Left forelimb (tissue), 1 donor: ENCODE results near the gene RGS14.
"Not testable (repeated sequence)": the region's sequence is repeated elsewhere in the genome, so short reads cannot be mapped to it uniquely, and the experiment has no call there.

Experiments
- DNase-seq: peaks from one replicate; pipeline ENCODE4 v3.0.0-alpha.2; 2018; ENCODE audit warnings: low spot score

RGS14 gene

GRCh38 chr5:177327539-177328522 lies 29.9 kb upstream of the RGS14 start:
- no peak for DNase-seq

GRCh38 chr5:177328545-177329231 lies 29.0 kb upstream of the RGS14 start:
- DNase-seq, result no peak

DNA sequence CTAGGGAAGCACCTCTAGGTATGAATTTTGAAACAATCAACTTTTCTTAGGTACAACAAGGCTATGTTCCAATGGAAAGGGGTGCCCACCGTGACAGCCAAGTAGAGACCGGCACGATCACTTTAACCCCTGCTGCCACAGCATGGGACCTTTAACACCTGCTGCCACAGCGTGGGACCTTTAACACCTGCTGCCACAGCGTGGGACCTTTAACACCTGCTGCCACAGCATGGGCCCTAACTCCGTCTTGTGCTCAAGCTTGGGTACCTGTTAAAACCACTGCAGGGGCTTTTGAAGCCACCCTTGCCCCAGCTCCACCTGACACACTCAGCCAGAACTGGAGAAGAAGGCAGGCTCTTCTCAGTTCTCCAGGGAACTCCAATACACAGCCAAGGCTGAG lies 27.8 kb upstream of the RGS14 start:
- DNase-seq, result no peak

DNA sequence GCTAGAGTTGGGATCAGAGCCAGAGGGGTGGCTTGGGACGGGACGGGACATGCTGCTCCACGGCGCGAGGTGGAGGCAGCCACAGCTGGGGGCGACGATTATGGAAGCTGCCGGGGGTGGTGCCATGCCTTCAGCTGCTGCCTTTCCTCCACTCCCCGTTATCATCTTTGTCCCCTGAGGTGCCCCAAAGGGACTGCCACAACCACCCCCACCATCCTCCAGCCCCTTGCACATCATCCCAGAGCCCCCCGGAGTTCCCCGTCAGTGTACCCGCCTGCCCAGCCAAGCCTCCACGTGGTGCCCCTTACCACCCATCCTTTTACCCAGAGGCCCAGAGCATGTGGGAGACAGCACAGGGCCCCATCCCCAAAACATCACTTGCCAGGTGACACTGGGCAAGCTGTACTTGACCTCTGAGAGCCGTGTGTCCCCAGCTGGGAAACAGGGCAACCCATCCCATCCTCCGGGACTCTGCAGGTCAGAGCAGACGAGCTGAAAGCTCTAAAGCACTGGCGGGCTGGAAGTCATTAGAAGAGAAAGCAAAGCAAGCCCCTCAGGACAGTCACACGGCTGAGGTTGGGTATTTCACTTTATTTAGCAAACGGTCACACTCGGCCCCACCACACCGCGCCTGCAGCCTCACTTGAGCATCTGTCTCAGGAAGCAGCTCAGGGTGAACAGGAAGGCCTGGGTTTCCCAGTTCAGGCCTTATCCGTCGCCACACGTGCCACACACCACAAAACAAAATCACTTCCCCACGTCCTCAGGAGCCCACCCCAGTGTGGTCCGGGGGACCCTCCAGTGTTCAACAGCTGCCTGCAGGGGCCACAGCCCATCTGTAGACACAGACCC lies 26.5 kb upstream of the RGS14 start:
- no peak for DNase-seq

GRCh38 chr5:177332031-177332895 lies 25.5 kb upstream of the RGS14 start:
- no peak for DNase-seq

DNA sequence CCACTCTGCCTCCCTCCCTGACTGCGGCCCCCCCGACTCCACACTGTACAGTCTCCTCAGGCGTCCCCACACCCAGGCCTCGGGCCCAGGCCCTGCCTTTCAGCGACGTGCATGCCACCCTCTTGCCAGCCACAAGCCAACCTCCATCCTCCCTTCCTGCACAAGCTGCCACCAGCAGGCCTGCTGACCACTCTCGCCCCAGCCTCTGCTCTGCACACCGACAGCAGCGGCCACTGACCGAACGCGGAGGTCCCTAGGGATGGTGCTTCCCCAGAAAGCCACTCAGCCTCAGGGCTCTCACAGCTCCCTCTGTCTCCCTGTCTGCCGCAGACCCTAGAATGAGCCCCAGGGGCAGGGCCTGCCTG lies 24.8 kb upstream of the RGS14 start:
- no peak for DNase-seq

GRCh38 chr5:177333420-177334154 lies 24.1 kb upstream of the RGS14 start:
- no peak for DNase-seq

- DNase-seq, result no peak
Observed at GRCh38 chr5:177334155-177334551, 23.6 kb upstream of the RGS14 start.

DNA sequence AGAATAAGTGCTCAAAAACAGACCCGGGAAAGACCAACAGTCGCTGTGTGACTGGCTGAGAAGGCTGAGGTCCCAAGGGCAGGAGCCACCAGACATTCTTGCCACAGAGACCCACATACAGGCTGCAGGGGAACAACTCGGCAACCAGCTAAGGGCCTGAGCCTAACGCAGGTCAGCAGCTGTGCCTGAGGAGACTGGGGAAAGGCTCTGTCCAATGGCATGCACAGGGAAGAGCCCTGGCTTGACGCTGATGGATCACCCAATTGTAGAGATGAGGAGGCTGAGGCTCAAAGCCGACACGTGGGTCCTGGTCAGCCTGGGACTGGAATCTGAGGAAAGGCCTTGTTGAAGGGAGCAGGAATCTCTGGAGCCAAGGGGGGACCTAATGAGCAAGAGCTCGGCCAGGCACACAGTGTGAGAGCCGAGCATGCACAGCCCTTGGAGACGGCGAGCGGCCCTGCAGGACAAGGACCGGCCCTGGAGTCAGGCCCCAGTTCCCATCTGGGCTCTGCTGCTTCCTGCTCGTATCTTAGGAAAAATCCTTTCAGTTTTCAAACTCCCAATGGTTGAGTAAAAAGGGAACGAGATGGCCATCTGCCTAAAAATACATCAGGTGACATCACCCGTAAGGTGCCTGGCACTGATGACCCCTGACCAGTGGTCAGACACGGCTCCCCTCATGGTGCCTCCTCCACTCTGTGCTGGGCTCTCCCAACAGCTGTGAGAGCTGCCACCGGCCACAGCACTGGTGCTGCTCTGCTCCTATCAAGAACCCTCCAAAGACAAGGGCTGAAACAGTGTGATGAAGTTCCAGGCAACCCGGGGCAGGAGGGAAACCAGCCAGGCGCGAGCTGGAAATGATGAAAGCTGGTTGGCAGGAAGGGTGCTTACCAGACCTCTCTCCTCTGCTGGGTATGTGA lies 22.7 kb upstream of the RGS14 start:
- DNase-seq, result no peak

- no peak for DNase-seq
Observed at GRCh38 chr5:177335701-177336065, 22.0 kb upstream of the RGS14 start.

- DNase-seq, result no peak
Observed at GRCh38 chr5:177336112-177336511, 21.6 kb upstream of the RGS14 start.

DNA sequence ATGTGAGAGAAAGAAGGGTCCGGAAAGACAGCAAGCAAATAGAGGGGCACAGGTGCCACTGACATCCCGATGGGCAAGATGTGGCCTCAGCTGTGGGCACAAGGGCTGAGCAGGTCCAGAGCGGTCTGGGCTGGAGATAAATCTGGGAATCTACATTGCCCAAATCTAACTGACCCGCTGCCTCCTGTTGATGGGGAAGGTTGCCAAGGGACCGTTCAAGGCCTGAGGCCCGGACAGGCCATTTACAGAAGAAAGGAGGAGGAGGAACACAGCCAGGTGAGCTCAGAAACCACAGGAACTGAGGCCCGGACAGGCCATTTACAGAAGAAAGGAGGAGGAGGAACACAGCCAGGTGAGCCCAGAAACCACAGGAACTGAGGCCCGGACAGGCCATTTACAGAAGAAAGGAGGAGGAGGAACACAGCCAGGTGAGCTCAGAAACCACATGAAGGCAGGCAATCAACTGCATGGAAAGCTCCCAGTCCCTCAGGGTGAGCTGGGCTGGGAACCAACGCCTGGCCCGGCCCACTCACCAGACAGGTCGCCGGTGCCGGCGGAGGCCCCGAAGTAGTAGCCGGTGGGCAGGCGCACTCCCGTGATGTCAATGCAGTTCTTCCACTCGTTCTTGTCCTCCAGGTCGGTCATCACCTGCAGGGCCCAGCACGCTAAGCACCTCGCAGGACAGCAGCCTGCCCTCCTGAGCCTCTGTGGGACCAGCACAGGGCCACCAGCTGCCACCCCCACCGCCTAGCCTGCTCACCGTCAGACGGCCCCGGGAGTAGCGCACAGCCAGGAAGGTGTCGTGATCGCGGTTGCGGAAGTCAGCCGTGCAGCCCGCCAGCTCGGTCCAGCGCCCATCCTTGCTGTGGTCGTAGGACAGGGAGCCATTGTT lies 20.9 kb upstream of the RGS14 start:
- DNase-seq, result no peak

- DNase-seq, result no peak
Observed at GRCh38 chr5:177338251-177339106, 19.2 kb upstream of the RGS14 start.

DNA sequence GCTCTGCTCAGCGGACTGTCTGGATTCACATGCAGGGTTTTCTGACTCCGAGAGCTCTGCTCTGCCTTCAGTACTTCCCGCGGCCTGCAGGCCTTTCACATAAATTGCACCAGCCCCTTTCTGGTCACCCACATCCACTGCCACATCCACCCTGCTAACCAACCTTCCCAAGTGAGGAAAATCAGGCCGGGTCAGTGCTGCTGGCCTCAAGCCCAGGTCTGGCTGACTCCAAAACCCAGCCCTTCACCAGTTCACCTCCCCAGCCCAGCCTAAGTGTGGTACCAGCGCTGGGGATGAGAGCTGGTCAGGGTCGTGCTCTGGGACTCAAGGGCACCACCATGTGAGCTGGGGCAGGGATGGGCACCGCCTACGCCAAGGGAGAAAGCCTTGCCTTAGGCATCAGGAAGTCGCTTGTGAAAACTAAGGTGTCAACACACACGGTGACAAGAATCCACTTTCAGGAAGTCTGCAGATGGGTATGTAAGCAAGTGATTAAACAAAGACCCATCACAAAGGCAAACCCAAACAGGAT lies 18.6 kb upstream of the RGS14 start:
- DNase-seq, result no peak

GRCh38 chr5:177343000-177343399 lies 14.7 kb upstream of the RGS14 start:
- not testable (repeated sequence) for DNase-seq

GRCh38 chr5:177343777-177344176 lies 13.9 kb upstream of the RGS14 start:
- no peak for DNase-seq

- DNase-seq, result no peak
Observed at GRCh38 chr5:177344891-177345290, 12.8 kb upstream of the RGS14 start.
